Astrocyte (in vitro differentiated cells and primary cell): ENCODE results near the gene SMOC1.

Experiments used
- CTCF ChIP-seq: IDR thresholded peaks from 2 replicates; pipeline ENCODE4 v1.5.1; 2011; ENCODE audit warnings: low read depth, mild to moderate bottlenecking, inconsistent platforms, low read length, moderate library complexity; ENCODE audit not compliant: insufficient read depth
- EZH2 ChIP-seq: IDR thresholded peaks from 2 replicates; pipeline ENCODE4 v1.6.1; 2012; ENCODE audit warnings: mild to moderate bottlenecking, low read length, inconsistent platforms; ENCODE audit not compliant: insufficient read depth

- TF ChIP-seq EZH2 (no peak), CTCF (no peak)
These were observed 170.9 kb downstream of the SMOC1 start for GRCh38 chr14:70050136-70050535.
